Fibroblast of lung (primary cell): Measurements from ENCODE around the gene REXO5. TPM values are rescaled to one million over a fixed set of nuclear protein-coding genes. Genes with fewer than 3 reads are reported as not detected.

Experiments used
- DNase-seq, 2 donors: peaks; one replicate each; pipeline versions ENCODE4 v3.0.0 to v3.0.0-alpha.2; 2010; ENCODE audit warnings: low read depth in 2 of 2
- H2AFZ ChIP-seq: 2 replicates; pipeline ENCODE4 v1.5.1; 2012; ENCODE audit warnings: low read length, control low read depth, inconsistent platforms
- H3K27ac ChIP-seq: 2 replicates; pipeline ENCODE4 v1.5.1; 2011; ENCODE audit warnings: low read length, control low read depth; ENCODE audit not compliant: insufficient read depth
- H3K27me3 ChIP-seq: 2 replicates; pipeline ENCODE4 v1.5.1; 2011; ENCODE audit warnings: mild to moderate bottlenecking, low read length; ENCODE audit not compliant: control insufficient read depth, insufficient read depth
- H3K36me3 ChIP-seq: 2 replicates; pipeline ENCODE4 v1.5.1; 2011; ENCODE audit warnings: low read length; ENCODE audit not compliant: control insufficient read depth, insufficient read depth
- H3K4me1 ChIP-seq: 2 replicates; pipeline ENCODE4 v1.5.1; 2011; ENCODE audit warnings: low read length; ENCODE audit not compliant: control insufficient read depth, insufficient read depth; ENCODE audit errors: extremely low read depth
- H3K4me2 ChIP-seq: 2 replicates; pipeline ENCODE4 v1.5.1; 2011; ENCODE audit warnings: low read length, control low read depth; ENCODE audit not compliant: insufficient read depth; ENCODE audit errors: extremely low read depth
- H3K4me3 ChIP-seq, 4 experiments: fragments of 200-600 bp in 1 of 4; sonication (generic) in 1 of 4; replicated peaks in 1 of 4; 2 replicates each; pipeline ENCODE4 v1.5.1; 2011 to 2016; ENCODE audit warnings: low read length in 4 of 4, low read depth in 3 of 4, mild to moderate bottlenecking in 3 of 4, control low read depth in 2 of 4, inconsistent platforms in 1 of 4, mixed read lengths in 1 of 4; ENCODE audit not compliant: insufficient read depth in 1 of 4; ENCODE audit errors: control extremely low read depth in 1 of 4
- H3K79me2 ChIP-seq: 2 replicates; pipeline ENCODE4 v1.5.1; 2012; ENCODE audit warnings: mild to moderate bottlenecking, low read length, inconsistent platforms; ENCODE audit not compliant: control insufficient read depth, insufficient read depth
- H3K9ac ChIP-seq: 2 replicates; pipeline ENCODE4 v1.5.1; 2011; ENCODE audit warnings: mild to moderate bottlenecking, low read length, control low read depth; ENCODE audit not compliant: insufficient read depth
- H3K9me3 ChIP-seq: 2 replicates; pipeline ENCODE4 v1.5.1; 2012; ENCODE audit warnings: low read depth, low read length; ENCODE audit not compliant: control insufficient read depth, insufficient read depth
- H4K20me1 ChIP-seq: 2 replicates; pipeline ENCODE4 v1.5.1; 2011; ENCODE audit warnings: low read length; ENCODE audit not compliant: control insufficient read depth, insufficient read depth; ENCODE audit errors: extremely low read depth
- CTCF ChIP-seq, 2 donors: IDR thresholded peaks in 1 of 2; conservative IDR thresholded peaks in 1 of 2; 1 replicate in 1 of 2; 2 replicates in 1 of 2; pipeline ENCODE4 v1.5.1; 2011 to 2012; ENCODE audit warnings: low read length in 2 of 2, control low read depth in 1 of 2, inconsistent platforms in 1 of 2, low read depth in 1 of 2, mild to moderate bottlenecking in 1 of 2
- EZH2 ChIP-seq: IDR thresholded peaks from 2 replicates; pipeline ENCODE4 v1.5.1; 2012; ENCODE audit warnings: low read length, control low read depth, mild to moderate bottlenecking; ENCODE audit errors: missing control alignments
- polyA plus RNA-seq, 2 donors: library from polyadenylated mRNA; depleted of rRNA in 1 of 2; stranded (reverse) in 1 of 2; unstranded in 1 of 2; fragments of >200 nt; gene quantifications; 2 replicates each; pipeline ENCODE4 v1.2.1, GENCODE V29; 2011 to 2012; ENCODE audit warnings: missing spikeins in 1 of 2
- total RNA-seq: library from RNA; depleted of rRNA; stranded (reverse); fragments of >200 nt; gene quantifications from 2 replicates; pipeline ENCODE4 v1.2.1, GENCODE V29; 2014

REXO5 gene
- total and polyA plus RNA-seq, 2 donors (not counting 1 experiment from before 2014, with no cell fraction given) = 5.6 to 9.1 TPM

GRCh38 chr16:20798364-20798763 lies 8.0 kb upstream of the REXO5 start:
- Histone ChIP-seq H3K27me3 (no peaks in the 10 kb centered on the region), H3K79me2 (no peaks in the 10 kb centered on the region), H3K36me3 (peaks cover 3% of the 10 kb centered on the region), H3K4me2 (no peak overlapping the region), H4K20me1 (no peaks in the 10 kb centered on the region), H3K9ac (no peak overlapping the region), H3K4me3 (no peak overlapping the region), H3K27ac (no peak overlapping the region), H2AFZ (no peak overlapping the region), H3K4me1 (no peaks in the 10 kb centered on the region), H3K9me3 (no peaks in the 10 kb centered on the region)
- peak in 1 of 2 donors; percentile 12 for DNase-seq
- TF ChIP-seq CTCF (conservative IDR thresholded peaks at IDR 0.05 in 1 of 2, IDR thresholded peaks at IDR 0.05 in 1 of 2; ENCODE audit: low read depth in 1 of 2, low read length in 2 of 2) (no peak), EZH2 (no peak)

- Histone ChIP-seq H3K79me2 (no peaks in the 10 kb centered on the region), H3K4me2 (no peak overlapping the region), H2AFZ (no peak overlapping the region), H3K4me3 (no peak overlapping the region), H3K9me3 (no peaks in the 10 kb centered on the region), H3K27ac (no peak overlapping the region), H3K36me3 (peaks cover 3% of the 10 kb centered on the region), H3K27me3 (no peaks in the 10 kb centered on the region), H3K9ac (no peak overlapping the region), H3K4me1 (no peaks in the 10 kb centered on the region), H4K20me1 (no peaks in the 10 kb centered on the region)
- TF ChIP-seq CTCF (conservative IDR thresholded peaks at IDR 0.05 in 1 of 2, IDR thresholded peaks at IDR 0.05 in 1 of 2; ENCODE audit: low read depth in 1 of 2, low read length in 2 of 2) = peak; percentile 21 to 53
- TF ChIP-seq EZH2 = no peak
- peak; percentile 32 to 69 for DNase-seq
Observed at GRCh38 chr16:20799599-20799998, 6.7 kb upstream of the REXO5 start.

- H3K27ac ChIP-seq = no peak overlapping the region
- H3K4me1 ChIP-seq = no peaks in the 10 kb centered on the region
- no peak overlapping the region for H3K4me3 ChIP-seq
- H3K27me3 ChIP-seq = no peaks in the 10 kb centered on the region
- no peak overlapping the region for H3K9ac ChIP-seq
- H3K79me2 ChIP-seq = no peaks in the 10 kb centered on the region
- DNase-seq = no peak
- no peaks in the 10 kb centered on the region for H3K9me3 ChIP-seq
- TF ChIP-seq CTCF (conservative IDR thresholded peaks at IDR 0.05 in 1 of 2, IDR thresholded peaks at IDR 0.05 in 1 of 2; ENCODE audit: low read depth in 1 of 2, low read length in 2 of 2) (no peak), EZH2 (no peak)
- H4K20me1 ChIP-seq = no peaks in the 10 kb centered on the region
- peaks cover 3% of the 10 kb centered on the region for H3K36me3 ChIP-seq
- H2AFZ ChIP-seq = no peak overlapping the region
- no peak overlapping the region for H3K4me2 ChIP-seq
Observed at GRCh38 chr16:20801278-20801677, 5.0 kb upstream of the REXO5 start.
